Skeletal muscle tissue (tissue), 4 donors: Measurements from ENCODE around the gene CD164L2. TPM values are rescaled to one million over a fixed set of nuclear protein-coding genes. Genes with fewer than 3 reads are reported as not detected.

Source experiments
- H3K27ac ChIP-seq: one replicate; pipeline ENCODE4 v1.7.0; 2013; ENCODE audit warnings: mild to moderate bottlenecking, low read depth, low read length, inconsistent platforms
- H3K27me3 ChIP-seq, 3 donors: one replicate each; pipeline ENCODE4 v1.7.0; 2013; ENCODE audit warnings: low read length in 3 of 3; ENCODE audit not compliant: control insufficient read depth in 3 of 3, insufficient read depth in 3 of 3
- H3K36me3 ChIP-seq, 3 donors: one replicate each; pipeline ENCODE4 v1.7.0; 2013; ENCODE audit warnings: low read length in 3 of 3; ENCODE audit not compliant: control insufficient read depth in 3 of 3, insufficient read depth in 3 of 3
- H3K4me1 ChIP-seq, 3 donors: one replicate each; pipeline ENCODE4 v1.7.0; 2013; ENCODE audit warnings: low read length in 3 of 3, mild to moderate bottlenecking in 3 of 3; ENCODE audit not compliant: control insufficient read depth in 3 of 3, insufficient read depth in 3 of 3
- H3K4me3 ChIP-seq, 3 donors: one replicate each; pipeline ENCODE4 v1.7.0; 2013; ENCODE audit warnings: low read length in 3 of 3
- H3K9ac ChIP-seq, 3 donors: one replicate each; pipeline ENCODE4 v1.7.0; 2013; ENCODE audit warnings: low read length in 3 of 3, mild to moderate bottlenecking in 3 of 3, moderate library complexity in 2 of 3, low read depth in 1 of 3
- H3K9me3 ChIP-seq, 3 donors: one replicate each; pipeline ENCODE4 v1.7.0; 2013; ENCODE audit warnings: low read length in 3 of 3; ENCODE audit not compliant: control insufficient read depth in 3 of 3
- total RNA-seq: library from RNA; depleted of rRNA; stranded (reverse); fragments of >200 nt; gene quantifications from one replicate; pipeline ENCODE4 v1.2.3, GENCODE V29; 2014
- donor health status: Osteomylitis.

The CD164L2 gene
- total RNA-seq, 1 donor from 2014 or later: not detected

- peak overlapping the region; percentile 65 to 84 (median 69) for H3K9ac ChIP-seq
- peaks cover 18 to 30% (median 27%) of the 10 kb centered on the region in 3 donors for H3K36me3 ChIP-seq
- H3K27me3 ChIP-seq: no peaks in the 10 kb centered on the region
- peak overlapping the region; percentile 64 to 80 (median 72) for H3K4me3 ChIP-seq
- H3K4me1 ChIP-seq: peaks cover 23 to 33% (median 26%) of the 10 kb centered on the region in 3 donors
- H3K27ac ChIP-seq: peak overlapping the region; percentile 91
- no peaks in the 10 kb centered on the region for H3K9me3 ChIP-seq
Observed at GRCh38 chr1:27366113-27366410, 17.1 kb downstream of the CD164L2 start.

GRCh38 chr1:27365372-27366112 lies 17.6 kb downstream of the CD164L2 start:
- H3K9me3 ChIP-seq: no peaks in the 10 kb centered on the region
- H3K27me3 ChIP-seq: no peaks in the 10 kb centered on the region
- H3K4me3 ChIP-seq: peak overlapping the region; percentile 64 to 80 (median 72)
- peak overlapping the region; percentile 91 for H3K27ac ChIP-seq
- H3K9ac ChIP-seq: peak overlapping the region; percentile 69 to 84 (median 69)
- H3K4me1 ChIP-seq: peaks cover 23 to 33% (median 26%) of the 10 kb centered on the region in 3 donors
- H3K36me3 ChIP-seq: peaks cover 20 to 33% (median 27%) of the 10 kb centered on the region in 3 donors

GRCh38 chr1:27364696-27365371 lies 18.3 kb downstream of the CD164L2 start:
- H3K27me3 ChIP-seq: no peaks in the 10 kb centered on the region
- H3K36me3 ChIP-seq: peaks cover 22 to 35% (median 27%) of the 10 kb centered on the region in 3 donors
- H3K9ac ChIP-seq: peak overlapping the region in 2 of 3 donors; percentile 69 to 71
- H3K9me3 ChIP-seq: no peaks in the 10 kb centered on the region
- peak overlapping the region; percentile 64 to 80 (median 65) for H3K4me3 ChIP-seq
- H3K4me1 ChIP-seq: peaks cover 23 to 33% (median 26%) of the 10 kb centered on the region in 3 donors
- H3K27ac ChIP-seq: peak overlapping the region; percentile 91

- Histone ChIP-seq H3K27ac (no peak overlapping the region), H3K27me3 (no peaks in the 10 kb centered on the region), H3K4me1 (peaks cover 23 to 30% (median 26%) of the 10 kb centered on the region in 3 donors), H3K9me3 (no peaks in the 10 kb centered on the region), H3K9ac (peak overlapping the region in 2 of 3 donors; percentile 69 to 71), H3K36me3 (peaks cover 24 to 39% (median 33%) of the 10 kb centered on the region in 3 donors), H3K4me3 (no peak overlapping the region)
Observed at GRCh38 chr1:27363766-27364695, 19.1 kb downstream of the CD164L2 start.

- Histone ChIP-seq H3K27ac (no peak overlapping the region), H3K9ac (no peak overlapping the region), H3K4me1 (peaks cover 12 to 27% (median 15%) of the 10 kb centered on the region in 3 donors), H3K9me3 (no peaks in the 10 kb centered on the region), H3K36me3 (peaks cover 32 to 51% (median 39%) of the 10 kb centered on the region in 3 donors), H3K27me3 (no peaks in the 10 kb centered on the region), H3K4me3 (no peak overlapping the region)
Observed at GRCh38 chr1:27361553-27361952, 21.6 kb downstream of the CD164L2 start.

GRCh38 chr1:27361044-27361402 lies 22.1 kb downstream of the CD164L2 start:
- Histone ChIP-seq H3K4me3 (no peak overlapping the region), H3K4me1 (peaks cover 12 to 27% (median 15%) of the 10 kb centered on the region in 3 donors), H3K27ac (no peak overlapping the region), H3K9ac (no peak overlapping the region), H3K9me3 (no peaks in the 10 kb centered on the region), H3K36me3 (peaks cover 37 to 54% (median 42%) of the 10 kb centered on the region in 3 donors), H3K27me3 (no peaks in the 10 kb centered on the region)

- Histone ChIP-seq H3K27ac (no peak overlapping the region), H3K4me3 (no peak overlapping the region), H3K36me3 (peaks cover 43 to 61% (median 49%) of the 10 kb centered on the region in 3 donors), H3K27me3 (no peaks in the 10 kb centered on the region), H3K4me1 (peaks cover 10 to 27% (median 15%) of the 10 kb centered on the region in 3 donors), H3K9ac (no peak overlapping the region), H3K9me3 (no peaks in the 10 kb centered on the region)
Observed at GRCh38 chr1:27360159-27361043, 22.7 kb downstream of the CD164L2 start.

GRCh38 chr1:27359822-27360158 lies 23.3 kb downstream of the CD164L2 start:
- Histone ChIP-seq H3K9ac (no peak overlapping the region), H3K27me3 (no peaks in the 10 kb centered on the region), H3K4me1 (peaks cover 4 to 21% (median 9%) of the 10 kb centered on the region in 3 donors), H3K36me3 (peaks cover 44 to 65% (median 53%) of the 10 kb centered on the region in 3 donors), H3K27ac (no peak overlapping the region), H3K4me3 (no peak overlapping the region), H3K9me3 (no peaks in the 10 kb centered on the region)

GRCh38 chr1:27358928-27359313 lies 24.2 kb downstream of the CD164L2 start:
- Histone ChIP-seq H3K27me3 (no peaks in the 10 kb centered on the region), H3K4me3 (no peak overlapping the region), H3K36me3 (peaks cover 44 to 61% (median 51%) of the 10 kb centered on the region in 3 donors), H3K9me3 (no peaks in the 10 kb centered on the region), H3K27ac (no peak overlapping the region), H3K4me1 (peaks cover 0 to 14% (median under 1%) of the 10 kb centered on the region in 3 donors), H3K9ac (no peak overlapping the region)
